GM19397 (cell line): ENCODE measurements around the gene RAPGEF4.

Experiments
- ATAC-seq: cut with Tn5 transposase; IDR thresholded peaks from one replicate; pipeline ENCODE4 v1.9.1; 2021; ENCODE audit warnings: mild to moderate bottlenecking, moderate library complexity; ENCODE audit not compliant: unreplicated experiment

RAPGEF4 gene

DNA sequence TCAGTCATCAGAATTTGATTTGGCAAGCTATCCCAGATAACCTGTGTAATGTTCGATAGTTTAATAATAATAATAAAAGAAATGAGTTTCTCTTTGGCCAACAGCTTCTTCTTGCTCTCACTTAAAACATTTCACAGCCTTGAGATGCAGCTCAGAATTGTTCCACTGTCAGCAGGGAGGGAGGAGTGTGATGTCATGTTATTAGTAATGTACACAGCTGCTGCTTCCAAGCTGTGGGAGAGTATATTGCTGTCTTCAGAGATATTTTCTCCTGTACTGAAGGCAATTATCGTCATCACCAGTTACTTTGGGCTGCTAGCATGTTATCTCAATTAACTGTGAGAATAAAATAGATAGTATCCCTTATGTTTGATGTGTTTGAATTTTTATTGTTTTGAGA, 193.1 kb downstream of the RAPGEF4 start:
- ATAC-seq, result no peak

DNA sequence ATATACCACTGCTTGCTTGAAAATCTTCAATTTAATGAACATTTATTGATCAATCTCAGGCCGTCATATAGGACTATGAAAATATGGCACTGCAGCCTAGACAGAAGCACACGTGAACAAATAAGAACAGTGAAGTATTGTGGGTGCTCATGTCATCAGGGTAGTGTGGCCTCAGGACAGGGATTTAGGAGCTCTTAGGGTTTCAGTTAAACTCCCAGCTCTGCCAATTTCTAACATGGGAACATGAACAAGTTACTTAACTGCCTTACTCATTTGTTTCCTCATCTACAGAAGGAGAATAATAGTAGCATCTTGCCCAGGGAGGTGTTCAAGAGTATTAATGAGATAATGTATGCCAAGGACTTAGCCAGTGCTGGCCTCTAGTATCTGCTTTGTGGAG, 194.0 kb downstream of the RAPGEF4 start:
- no peak for ATAC-seq

- ATAC-seq, result no peak
These were observed 195.2 kb downstream of the RAPGEF4 start for GRCh38 chr2:172930871-172931255.

- no peak for ATAC-seq
These were observed 195.7 kb downstream of the RAPGEF4 start for GRCh38 chr2:172931256-172931894.

DNA sequence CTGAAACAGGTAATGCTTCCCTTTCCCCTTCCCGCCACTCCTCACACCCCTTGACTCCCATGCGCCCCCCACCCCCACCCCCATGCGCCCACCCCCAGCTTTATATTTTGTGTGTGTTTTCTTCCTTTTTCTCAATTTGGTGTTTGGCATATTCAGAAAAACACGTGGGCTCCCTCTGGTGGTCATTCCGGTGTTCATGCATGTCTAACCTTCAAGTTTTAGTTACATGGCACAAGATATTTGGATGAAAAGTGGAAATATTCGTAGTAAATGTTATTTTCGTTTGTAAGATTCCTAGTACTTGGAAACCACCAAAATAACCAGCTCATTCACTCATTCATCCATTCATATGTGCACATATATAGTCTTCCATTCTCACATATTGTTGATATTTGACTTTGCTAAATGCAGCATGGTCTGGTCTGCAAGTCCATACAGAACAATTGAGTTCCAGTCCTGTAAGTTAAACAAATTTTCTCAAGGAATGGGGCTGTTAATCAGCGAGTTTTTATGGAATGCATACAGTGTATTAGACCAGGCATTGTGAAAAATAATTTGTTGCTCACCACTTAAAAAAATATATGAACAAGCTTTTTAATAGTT, 196.4 kb downstream of the RAPGEF4 start:
- ATAC-seq, result no peak

GRCh38 chr2:172937884-172938712, 202.5 kb downstream of the RAPGEF4 start:
- ATAC-seq, result no peak

DNA sequence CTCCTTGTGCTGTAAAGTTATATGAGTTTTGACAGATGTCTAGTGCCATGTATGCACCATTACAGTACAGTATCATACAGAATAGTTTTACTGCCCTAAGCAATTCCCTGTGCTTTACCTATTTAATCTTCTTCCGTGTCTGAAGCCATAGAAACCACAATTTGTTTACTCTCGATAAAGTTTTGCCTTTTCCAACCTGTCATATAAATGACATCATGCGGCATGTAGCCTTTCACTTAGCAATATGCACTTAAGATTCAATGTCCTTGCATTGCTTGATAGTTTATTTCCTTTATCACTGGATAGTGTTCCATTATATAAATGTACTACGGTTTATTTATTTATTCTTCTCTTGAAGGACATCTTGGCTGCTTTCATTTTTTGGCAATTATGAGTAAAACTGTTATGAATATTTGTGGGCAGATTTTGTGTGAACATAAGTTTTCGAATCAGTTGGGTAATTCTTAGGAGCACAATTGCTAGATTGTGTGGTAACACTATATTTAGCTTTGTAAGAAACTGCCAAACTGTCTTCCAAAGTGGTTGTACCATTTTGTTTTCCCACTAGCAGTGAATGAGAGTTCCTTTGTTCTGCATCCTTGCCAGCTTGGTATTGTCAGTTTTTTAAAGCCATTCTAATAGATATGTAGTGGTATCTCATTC, 203.2 kb downstream of the RAPGEF4 start:
- ATAC-seq, result no peak

DNA sequence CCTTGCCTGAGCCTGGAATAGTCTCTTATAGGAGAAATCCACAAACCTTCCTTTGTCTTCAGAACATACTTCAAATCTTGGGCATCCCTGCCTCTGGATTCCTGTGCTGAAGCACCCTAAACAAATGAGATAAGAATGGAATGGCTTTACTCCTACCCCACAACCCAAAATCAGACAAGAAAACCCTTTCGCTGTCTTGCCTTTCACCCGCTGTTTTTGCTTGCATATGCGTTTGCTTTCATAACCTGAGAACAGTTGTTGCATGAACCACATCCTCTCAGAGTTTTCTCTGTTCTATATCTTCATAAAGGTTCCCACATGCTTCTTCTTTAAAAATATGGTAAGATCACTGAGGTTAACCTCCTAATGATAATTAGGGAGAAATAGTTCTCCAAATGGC, 207.9 kb downstream of the RAPGEF4 start:
- ATAC-seq, result no peak

DNA sequence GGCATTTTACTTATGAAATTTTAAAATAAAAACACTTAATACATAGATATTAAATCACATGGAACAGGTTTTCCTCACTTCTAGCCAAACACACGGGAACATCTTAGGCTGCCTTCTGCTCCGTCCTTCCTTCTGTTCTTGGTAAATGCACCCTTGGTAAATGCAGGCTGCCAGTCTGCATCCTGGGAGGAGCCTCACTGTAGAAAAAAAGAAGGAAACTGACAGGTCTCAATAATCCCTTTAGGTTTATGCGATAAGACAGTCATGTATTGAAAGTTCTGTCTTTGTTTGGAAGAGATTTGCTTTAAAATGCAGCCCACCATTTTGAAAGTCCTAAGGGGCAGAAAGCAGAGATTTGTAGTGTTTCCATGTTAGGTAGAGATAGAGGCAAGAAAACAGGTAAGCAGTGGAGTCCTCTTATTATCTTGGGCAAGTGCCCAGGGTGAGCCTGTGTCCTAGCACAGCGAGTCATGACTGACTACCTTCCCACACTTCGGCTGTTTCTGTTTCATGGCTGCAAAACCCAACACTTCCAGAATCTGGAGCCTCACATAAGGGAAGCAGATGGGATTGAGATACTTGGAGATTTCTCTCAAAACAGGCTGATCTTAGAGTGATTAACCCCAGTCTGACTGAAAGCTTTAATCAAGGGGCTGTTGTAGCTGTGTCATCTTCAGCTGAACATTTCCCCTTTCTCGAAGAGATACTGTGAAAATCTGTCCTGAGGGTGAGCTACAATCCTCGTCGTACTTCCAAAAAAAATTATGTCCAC, 208.6 kb downstream of the RAPGEF4 start:
- ATAC-seq, result no peak

- no peak for ATAC-seq
These were observed 209.3 kb downstream of the RAPGEF4 start for GRCh38 chr2:172944794-172945509.

- ATAC-seq, result no peak
These were observed 209.8 kb downstream of the RAPGEF4 start for GRCh38 chr2:172945510-172945850.

DNA sequence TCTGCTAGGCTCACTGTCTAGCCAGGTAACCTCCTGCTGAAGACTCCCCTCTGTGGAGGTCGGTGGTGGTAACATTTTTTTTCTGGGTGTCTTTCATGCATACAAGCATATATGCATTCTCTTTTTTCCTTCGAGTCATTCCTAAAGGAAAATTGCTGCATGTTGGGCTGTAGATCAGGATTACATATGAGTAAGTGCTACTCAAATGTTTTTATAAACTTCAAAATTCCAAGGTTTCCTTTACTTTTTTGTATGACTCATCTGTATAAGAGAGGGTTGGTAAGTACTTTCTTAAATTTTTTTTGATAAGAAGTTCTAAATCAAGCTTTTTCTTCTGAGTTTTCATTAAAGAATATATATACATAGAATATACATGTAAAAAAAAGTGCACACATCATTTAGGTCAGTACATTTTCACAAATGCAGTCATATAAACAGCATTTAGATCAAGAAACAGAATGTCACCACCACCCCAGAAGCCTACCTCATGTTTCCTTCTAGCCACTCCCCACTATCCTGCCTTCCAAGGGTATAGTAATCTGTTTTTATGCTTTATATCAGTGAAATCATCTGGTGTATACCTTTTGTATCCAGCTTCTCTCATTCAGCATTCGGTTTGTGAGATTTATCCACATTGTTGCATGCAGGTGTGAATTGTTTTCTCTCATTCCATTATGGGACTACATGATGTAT, 212.0 kb downstream of the RAPGEF4 start:
- no peak for ATAC-seq

- no peak for ATAC-seq
These were observed 213.9 kb downstream of the RAPGEF4 start for GRCh38 chr2:172949522-172949921.

- ATAC-seq, result no peak
These were observed 214.9 kb downstream of the RAPGEF4 start for GRCh38 chr2:172950565-172950964.

DNA sequence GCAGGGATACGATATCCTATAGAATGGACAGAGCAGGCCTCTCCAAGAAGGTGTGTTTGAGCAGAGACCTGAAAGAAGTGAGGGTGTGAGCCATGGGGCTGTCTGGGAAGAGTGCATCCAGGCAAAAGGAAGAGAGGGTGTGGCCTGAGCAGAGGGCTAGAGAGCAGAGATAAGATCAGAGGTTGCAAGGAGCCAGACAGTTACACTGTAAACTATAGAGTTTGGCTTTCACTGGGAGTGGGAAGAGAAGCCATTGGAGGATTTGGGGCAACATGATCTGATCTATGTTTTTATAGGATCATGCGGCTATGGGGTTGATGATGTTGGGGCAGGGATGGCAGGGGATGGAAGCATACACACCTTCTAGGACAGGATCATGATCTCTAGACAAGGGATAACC, 215.9 kb downstream of the RAPGEF4 start:
- no peak for ATAC-seq

GRCh38 chr2:172953411-172953810, 217.8 kb downstream of the RAPGEF4 start:
- ATAC-seq, result no peak

GRCh38 chr2:172953970-172954852, 218.6 kb downstream of the RAPGEF4 start:
- no peak for ATAC-seq

- no peak for ATAC-seq
These were observed 219.9 kb downstream of the RAPGEF4 start for GRCh38 chr2:172955587-172955986.

- no peak for ATAC-seq
These were observed 222.1 kb downstream of the RAPGEF4 start for GRCh38 chr2:172957734-172958133.
